LNCaP clone FGC (cell line): ENCODE measurements around the gene UBL3.

ENCODE experiments used
- DNase-seq: peaks from one replicate; pipeline ENCODE4 v3.0.0-alpha.2; 2011; ENCODE audit warnings: low read depth
- H3K4me3 ChIP-seq: 2 replicates; pipeline ENCODE4 v1.5.1; 2011; ENCODE audit warnings: mild to moderate bottlenecking, low read depth, low read length, control low read depth
- TF ChIP-seq, protein P1 (sequence below): IDR thresholded peaks from 2 replicates; pipeline ENCODE4 v1.5.1; 2012; ENCODE audit warnings: mild to moderate bottlenecking; ENCODE audit not compliant: control insufficient read depth, insufficient read depth; ENCODE audit errors: extremely low read depth

Gene UBL3

DNA sequence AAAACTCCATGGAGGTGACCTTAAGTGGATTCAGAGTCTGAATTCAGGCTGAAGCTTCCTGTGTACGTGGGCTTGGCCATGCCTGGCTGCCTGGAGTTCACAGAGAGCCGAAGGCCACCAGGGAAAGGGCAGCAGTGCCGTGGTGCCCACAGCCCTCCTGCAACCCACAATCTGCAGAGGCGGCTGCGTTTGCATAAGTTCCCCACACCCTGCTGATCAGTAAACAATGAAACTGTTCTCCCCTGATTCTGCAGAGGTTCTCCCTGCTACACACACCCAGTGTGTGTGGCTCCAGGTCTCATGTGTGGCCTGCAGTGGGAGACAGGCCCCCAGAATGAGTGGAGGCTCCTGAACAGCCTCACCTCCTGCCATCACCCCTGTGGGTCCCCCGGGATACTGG, 128.0 kb downstream of the UBL3 start:
- H3K4me3 ChIP-seq, result no peak overlapping the region
- no peak for DNase-seq
- TF ChIP-seq, protein P1, sequence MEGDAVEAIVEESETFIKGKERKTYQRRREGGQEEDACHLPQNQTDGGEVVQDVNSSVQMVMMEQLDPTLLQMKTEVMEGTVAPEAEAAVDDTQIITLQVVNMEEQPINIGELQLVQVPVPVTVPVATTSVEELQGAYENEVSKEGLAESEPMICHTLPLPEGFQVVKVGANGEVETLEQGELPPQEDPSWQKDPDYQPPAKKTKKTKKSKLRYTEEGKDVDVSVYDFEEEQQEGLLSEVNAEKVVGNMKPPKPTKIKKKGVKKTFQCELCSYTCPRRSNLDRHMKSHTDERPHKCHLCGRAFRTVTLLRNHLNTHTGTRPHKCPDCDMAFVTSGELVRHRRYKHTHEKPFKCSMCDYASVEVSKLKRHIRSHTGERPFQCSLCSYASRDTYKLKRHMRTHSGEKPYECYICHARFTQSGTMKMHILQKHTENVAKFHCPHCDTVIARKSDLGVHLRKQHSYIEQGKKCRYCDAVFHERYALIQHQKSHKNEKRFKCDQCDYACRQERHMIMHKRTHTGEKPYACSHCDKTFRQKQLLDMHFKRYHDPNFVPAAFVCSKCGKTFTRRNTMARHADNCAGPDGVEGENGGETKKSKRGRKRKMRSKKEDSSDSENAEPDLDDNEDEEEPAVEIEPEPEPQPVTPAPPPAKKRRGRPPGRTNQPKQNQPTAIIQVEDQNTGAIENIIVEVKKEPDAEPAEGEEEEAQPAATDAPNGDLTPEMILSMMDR, result no peak

DNA sequence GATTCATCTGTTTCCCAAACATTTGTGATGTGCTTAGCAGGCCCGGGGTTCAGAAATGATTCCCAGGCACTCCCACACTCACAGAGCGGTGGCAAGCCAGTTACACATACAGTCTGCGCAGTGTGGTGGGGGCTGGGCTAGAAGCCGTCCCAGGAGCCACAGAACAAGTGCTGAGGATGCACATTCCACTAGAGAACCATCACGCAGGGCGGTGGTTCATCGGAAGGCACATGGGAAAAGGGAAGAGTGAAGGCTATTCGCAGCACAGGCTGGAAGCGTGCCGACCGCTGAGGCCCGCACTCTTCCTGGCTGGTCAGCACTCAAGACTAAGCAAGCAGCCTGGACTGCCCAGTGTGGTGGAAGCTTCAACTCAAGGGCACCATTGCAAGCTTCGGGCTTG, 128.7 kb downstream of the UBL3 start:
- TF ChIP-seq, protein P1, result no peak
- H3K4me3 ChIP-seq, result no peak overlapping the region
- no peak for DNase-seq

GRCh38 chr13:29718694-29719093, 131.7 kb downstream of the UBL3 start:
- TF ChIP-seq, protein P1, result no peak
- H3K4me3 ChIP-seq, result no peak overlapping the region
- DNase-seq, result no peak

GRCh38 chr13:29716493-29716892, 133.9 kb downstream of the UBL3 start:
- DNase-seq, result no peak
- TF ChIP-seq, protein P1, result no peak

More at GRCh38 chr13:29716493-29716892, 133.9 kb downstream of the UBL3 start:
- no peak overlapping the region for H3K4me3 ChIP-seq
